Panc1 (cell line): ENCODE measurements around the gene S100A4. TPM values are rescaled to one million over a fixed set of nuclear protein-coding genes. Genes with fewer than 3 reads are reported as not detected.

Source experiments
- ATAC-seq: fragments of 200-7000 bp; cut with Tn5 transposase; 2 replicates; pipeline ENCODE4 v1.9.1; 2020; ENCODE audit warnings: mild to moderate bottlenecking, moderate library complexity
- BruUV-seq: library from RNA; stranded (reverse); fragments of 400-500 nt; replicated peaks from 2 replicates; lab custom pipeline; 2021; lab: Mats Ljungman, UMichigan
- CTCF ChIA-PET: fragments of 300-600 bp; sonication (Branson Sonifier 250); formaldehyde crosslinking; loops from one replicate; lab custom pipeline; 2022; ENCODE audit warnings: antibody characterized with exemption; lab: Charles Lee
- POLR2A ChIA-PET: fragments of 300-600 bp; sonication (Branson Sonifier 250); formaldehyde crosslinking; loops from one replicate; lab custom pipeline; 2022; ENCODE audit warnings: antibody characterized with exemption; lab: Charles Lee
- DNase-seq: peaks from one replicate; pipeline ENCODE4 v3.0.0-alpha.2; 2010; ENCODE audit warnings: low read depth, low spot score
- H3K27ac ChIP-seq: 2 replicates; pipeline ENCODE4 v1.5.1; 2011; ENCODE audit warnings: mild to moderate bottlenecking, low read length, inconsistent platforms
- H3K27me3 ChIP-seq: fragments of 200-500 bp; sonication (Bioruptor generic); 2 replicates; pipeline ENCODE4 v1.6.0; 2014; ENCODE audit warnings: low read length, inconsistent platforms; ENCODE audit not compliant: control insufficient read depth, insufficient read depth
- H3K36me3 ChIP-seq: fragments of 200-500 bp; sonication (Bioruptor generic); 2 replicates; pipeline ENCODE4 v1.5.1; 2014; ENCODE audit warnings: inconsistent platforms, mild to moderate bottlenecking, low read length, moderate library complexity; ENCODE audit not compliant: control insufficient read depth, insufficient read depth
- H3K4me1 ChIP-seq: 2 replicates; pipeline ENCODE4 v1.5.1; 2011; ENCODE audit warnings: inconsistent platforms, mild to moderate bottlenecking, low read length, moderate library complexity; ENCODE audit not compliant: control insufficient read depth, insufficient read depth
- H3K4me3 ChIP-seq, 2 experiments: 2 replicates each; pipeline ENCODE4 v1.5.1; 2011 to 2012; ENCODE audit warnings: low read depth in 2 of 2, low read length in 2 of 2, mild to moderate bottlenecking in 2 of 2, inconsistent platforms in 1 of 2, moderate library complexity in 1 of 2
- H3K9me3 ChIP-seq: fragments of 200-500 bp; sonication (Bioruptor generic); 2 replicates; pipeline ENCODE4 v1.5.1; 2014; ENCODE audit warnings: low read depth, mild to moderate bottlenecking, inconsistent platforms, low read length, moderate library complexity; ENCODE audit not compliant: control insufficient read depth, insufficient read depth
- CTCF ChIP-seq: fragments of 450-650 bp; IDR thresholded peaks from 2 replicates; pipeline ENCODE4 v1.5.1; 2017; ENCODE audit warnings: mild to moderate bottlenecking
- POLR2AphosphoS5 ChIP-seq: IDR thresholded peaks from 2 replicates; pipeline ENCODE4 v1.6.1; 2012; ENCODE audit warnings: mild to moderate bottlenecking, low read depth, low read length, moderate library complexity
- REST ChIP-seq, 2 experiments: IDR thresholded peaks; 2 replicates each; pipeline ENCODE4 v1.6.1; 2011 to 2012; ENCODE audit warnings: low read depth in 2 of 2, control low read depth in 1 of 2, low read length in 1 of 2, mild to moderate bottlenecking in 1 of 2, moderate library complexity in 1 of 2; ENCODE audit not compliant: insufficient read depth in 1 of 2
- SIN3A ChIP-seq: IDR thresholded peaks from 2 replicates; pipeline ENCODE4 v1.6.1; 2012; ENCODE audit warnings: low read depth, mild to moderate bottlenecking, low read length, moderate library complexity, borderline replicate concordance; ENCODE audit not compliant: insufficient read depth
- TCF7L2 ChIP-seq: IDR thresholded peaks from 2 replicates; pipeline ENCODE4 v1.6.1; 2011; ENCODE audit warnings: mild to moderate bottlenecking, low read depth, low read length, inconsistent platforms
- in situ Hi-C: cut with HindIII; loops from 2 replicates; pipeline ENCODE4 v1.10.0; 2016; ENCODE audit warnings: low sequenced_read_pairs, low pct_unique_long_range_greater_than_20kb
- intact Hi-C: fragments of 100-400 bp; cut with micrococcal nuclease; formaldehyde crosslinking; loops from one replicate; pipeline ENCODE4 v1.10.0; 2022; ENCODE audit not compliant: unreplicated experiment
- total RNA-seq: library from RNA; stranded (reverse); gene quantifications from one replicate; pipeline ENCODE4 v1.2.1, GENCODE V29; 2021; ENCODE audit not compliant: unreplicated experiment

The S100A4 gene
- total RNA-seq, 1 experiment from 2014 or later = 773 TPM

GRCh38 chr1:153519242-153519641 lies 26.4 kb downstream of the S100A4 start:
- ChIA-PET POLR2A (no interaction called here), CTCF (interaction anchor here (1.3 kb wide), 1 partner anchor 9 kb away, joined by 4 read pairs; no protein-coding TSS in a partner anchor)
- no peaks in the 10 kb centered on the region for H3K36me3 ChIP-seq
- no peaks in the 10 kb centered on the region for H3K27me3 ChIP-seq
- H3K9me3 ChIP-seq = no peaks in the 10 kb centered on the region
- H3K4me1 ChIP-seq = peaks cover 3% of the 10 kb centered on the region; the same call in 1 of the 2 replicates
- no peak overlapping the region for H3K4me3 ChIP-seq
- no peak for ATAC-seq
- in situ Hi-C loops (no loop called here), intact Hi-C loops (loop anchor here (10.0 kb wide), 1 partner anchor 256 kb away; the partner anchor contains the start of gene SLC27A3)
- no TSS peak for BruUV-seq
- no peak overlapping the region for H3K27ac ChIP-seq
- TF ChIP-seq POLR2AphosphoS5 (no peak), SIN3A (no peak), TCF7L2 (no peak), REST (IDR thresholded peaks at IDR 0.05; ENCODE audit: insufficient read depth in 1 of 2, low read depth in 2 of 2, low read length in 1 of 2) (no peak), CTCF (no peak)
- no peak for DNase-seq

GRCh38 chr1:153515504-153516394 lies 29.9 kb downstream of the S100A4 start:
- peak overlapping the region; percentile 25 for H3K27ac ChIP-seq
- DNase-seq (no peak), ATAC-seq (peak; percentile 41)
- ChIA-PET POLR2A (interaction anchor here (0.6 kb wide), 1 partner anchor 119 kb away, joined by 3 read pairs; no protein-coding TSS in a partner anchor), CTCF (no interaction called here)
- no peaks in the 10 kb centered on the region for H3K9me3 ChIP-seq
- no peaks in the 10 kb centered on the region for H3K27me3 ChIP-seq
- intact Hi-C loops (loop anchor here (10.0 kb wide), 1 partner anchor 259 kb away; the partner anchor contains the start of gene SLC27A3), in situ Hi-C loops (no loop called here)
- TF ChIP-seq TCF7L2 (no peak), SIN3A (no peak), REST (IDR thresholded peaks at IDR 0.05; ENCODE audit: insufficient read depth in 1 of 2, low read depth in 2 of 2, low read length in 1 of 2) (no peak), POLR2AphosphoS5 (no peak), CTCF (no peak)
- BruUV-seq = no TSS peak
- peaks cover 24% of the 10 kb centered on the region for H3K4me1 ChIP-seq
- H3K36me3 ChIP-seq = no peaks in the 10 kb centered on the region
- no peak overlapping the region for H3K4me3 ChIP-seq
